ENCODE data around the gene ABO. TPM values are rescaled to one million over a fixed set of nuclear protein-coding genes. Genes with fewer than 3 reads are reported as not detected.

The ABO gene
- total RNA-seq, 1 experiment from 2014 or later = 0.15 TPM

DNA sequence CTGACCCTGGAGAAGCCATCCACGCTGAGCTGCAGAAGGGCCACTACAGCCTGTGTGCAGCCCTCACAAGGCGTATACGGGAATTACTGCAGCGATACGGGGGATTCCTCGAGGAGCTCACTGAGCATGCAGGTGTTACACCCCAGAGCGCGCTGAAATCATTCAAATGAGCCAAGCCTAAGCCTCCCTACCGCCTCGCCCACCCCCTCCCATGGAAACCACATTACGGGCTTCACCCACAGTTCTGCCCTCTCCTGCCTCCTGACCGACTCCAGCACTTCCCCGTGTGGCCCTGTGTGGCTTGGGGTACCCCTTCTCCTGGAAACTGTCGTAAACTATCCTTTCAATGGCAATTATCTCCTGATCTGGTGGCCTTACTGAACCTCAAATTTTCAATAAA is 47.7 kb upstream of the ABO start (continued):
- TF ChIP-seq, protein P1, sequence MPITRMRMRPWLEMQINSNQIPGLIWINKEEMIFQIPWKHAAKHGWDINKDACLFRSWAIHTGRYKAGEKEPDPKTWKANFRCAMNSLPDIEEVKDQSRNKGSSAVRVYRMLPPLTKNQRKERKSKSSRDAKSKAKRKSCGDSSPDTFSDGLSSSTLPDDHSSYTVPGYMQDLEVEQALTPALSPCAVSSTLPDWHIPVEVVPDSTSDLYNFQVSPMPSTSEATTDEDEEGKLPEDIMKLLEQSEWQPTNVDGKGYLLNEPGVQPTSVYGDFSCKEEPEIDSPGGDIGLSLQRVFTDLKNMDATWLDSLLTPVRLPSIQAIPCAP (CRISPR knock-in tag; IDR thresholded peaks at IDR 0.05) = no peak
- TF ChIP-seq KAT7 (CRISPR knock-in tag; IDR thresholded peaks at IDR 0.05; ENCODE audit: borderline replicate concordance) = no peak

DNA sequence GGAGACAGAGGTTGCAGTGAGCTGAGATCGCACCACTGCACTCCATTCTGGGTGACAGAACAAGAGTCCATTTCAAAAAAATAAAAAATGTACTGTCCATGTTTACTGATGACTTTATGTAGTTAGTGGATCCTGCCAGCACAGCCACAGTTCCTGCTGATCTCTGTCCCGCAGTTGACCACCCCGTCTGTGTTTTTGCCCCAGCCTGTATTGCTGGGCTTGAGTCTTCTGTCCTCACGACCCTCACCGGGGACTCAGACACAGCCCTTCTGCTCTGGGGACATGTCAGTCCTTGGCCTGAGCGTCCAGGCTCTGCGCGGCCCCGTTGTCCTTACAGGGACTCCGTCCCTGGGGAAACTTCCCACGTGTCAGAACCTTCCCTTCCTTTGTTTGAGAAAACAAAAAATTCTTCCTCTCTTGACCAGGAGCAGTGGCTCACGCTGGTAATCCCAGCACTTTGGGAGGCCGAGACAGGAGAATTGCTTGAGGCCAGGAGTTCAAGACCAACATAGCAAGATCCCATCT is 46.5 kb upstream of the ABO start:
- no peak for TF ChIP-seq ZNF425 (CRISPR knock-in tag; conservative IDR thresholded peaks at IDR 0.05)
- TF ChIP-seq STAT6 (CRISPR knock-in tag; conservative IDR thresholded peaks at IDR 0.05; ENCODE audit: low read depth) = no peak
- no peak for TF ChIP-seq NR2C2 (CRISPR knock-in tag; IDR thresholded peaks at IDR 0.05)
- TF ChIP-seq NR3C1 (CRISPR knock-in tag; conservative IDR thresholded peaks at IDR 0.05; ENCODE audit: low read depth) = no peak
- TF ChIP-seq, protein P2, sequence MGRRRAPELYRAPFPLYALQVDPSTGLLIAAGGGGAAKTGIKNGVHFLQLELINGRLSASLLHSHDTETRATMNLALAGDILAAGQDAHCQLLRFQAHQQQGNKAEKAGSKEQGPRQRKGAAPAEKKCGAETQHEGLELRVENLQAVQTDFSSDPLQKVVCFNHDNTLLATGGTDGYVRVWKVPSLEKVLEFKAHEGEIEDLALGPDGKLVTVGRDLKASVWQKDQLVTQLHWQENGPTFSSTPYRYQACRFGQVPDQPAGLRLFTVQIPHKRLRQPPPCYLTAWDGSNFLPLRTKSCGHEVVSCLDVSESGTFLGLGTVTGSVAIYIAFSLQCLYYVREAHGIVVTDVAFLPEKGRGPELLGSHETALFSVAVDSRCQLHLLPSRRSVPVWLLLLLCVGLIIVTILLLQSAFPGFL (CRISPR knock-in tag; IDR thresholded peaks at IDR 0.05; ENCODE audit: borderline replicate concordance) = no peak
- TF ChIP-seq FOXK1 (CRISPR knock-in tag; IDR thresholded peaks at IDR 0.05) = no peak
- TF ChIP-seq FOXP1 (CRISPR knock-in tag; IDR thresholded peaks at IDR 0.05; ENCODE audit: borderline replicate concordance) = no peak
- TF ChIP-seq, protein P3, sequence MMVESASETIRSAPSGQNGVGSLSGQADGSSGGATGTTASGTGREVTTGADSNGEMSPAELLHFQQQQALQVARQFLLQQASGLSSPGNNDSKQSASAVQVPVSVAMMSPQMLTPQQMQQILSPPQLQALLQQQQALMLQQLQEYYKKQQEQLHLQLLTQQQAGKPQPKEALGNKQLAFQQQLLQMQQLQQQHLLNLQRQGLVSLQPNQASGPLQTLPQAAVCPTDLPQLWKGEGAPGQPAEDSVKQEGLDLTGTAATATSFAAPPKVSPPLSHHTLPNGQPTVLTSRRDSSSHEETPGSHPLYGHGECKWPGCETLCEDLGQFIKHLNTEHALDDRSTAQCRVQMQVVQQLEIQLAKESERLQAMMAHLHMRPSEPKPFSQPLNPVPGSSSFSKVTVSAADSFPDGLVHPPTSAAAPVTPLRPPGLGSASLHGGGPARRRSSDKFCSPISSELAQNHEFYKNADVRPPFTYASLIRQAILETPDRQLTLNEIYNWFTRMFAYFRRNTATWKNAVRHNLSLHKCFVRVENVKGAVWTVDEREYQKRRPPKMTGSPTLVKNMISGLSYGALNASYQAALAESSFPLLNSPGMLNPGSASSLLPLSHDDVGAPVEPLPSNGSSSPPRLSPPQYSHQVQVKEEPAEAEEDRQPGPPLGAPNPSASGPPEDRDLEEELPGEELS (CRISPR knock-in tag; IDR thresholded peaks at IDR 0.05) = no peak
- no peak for TF ChIP-seq TEAD1 (CRISPR knock-in tag; IDR thresholded peaks at IDR 0.05)
- no peak for TF ChIP-seq ARID4B (CRISPR knock-in tag; IDR thresholded peaks at IDR 0.05; ENCODE audit: borderline replicate concordance)
- TF ChIP-seq, protein P4, sequence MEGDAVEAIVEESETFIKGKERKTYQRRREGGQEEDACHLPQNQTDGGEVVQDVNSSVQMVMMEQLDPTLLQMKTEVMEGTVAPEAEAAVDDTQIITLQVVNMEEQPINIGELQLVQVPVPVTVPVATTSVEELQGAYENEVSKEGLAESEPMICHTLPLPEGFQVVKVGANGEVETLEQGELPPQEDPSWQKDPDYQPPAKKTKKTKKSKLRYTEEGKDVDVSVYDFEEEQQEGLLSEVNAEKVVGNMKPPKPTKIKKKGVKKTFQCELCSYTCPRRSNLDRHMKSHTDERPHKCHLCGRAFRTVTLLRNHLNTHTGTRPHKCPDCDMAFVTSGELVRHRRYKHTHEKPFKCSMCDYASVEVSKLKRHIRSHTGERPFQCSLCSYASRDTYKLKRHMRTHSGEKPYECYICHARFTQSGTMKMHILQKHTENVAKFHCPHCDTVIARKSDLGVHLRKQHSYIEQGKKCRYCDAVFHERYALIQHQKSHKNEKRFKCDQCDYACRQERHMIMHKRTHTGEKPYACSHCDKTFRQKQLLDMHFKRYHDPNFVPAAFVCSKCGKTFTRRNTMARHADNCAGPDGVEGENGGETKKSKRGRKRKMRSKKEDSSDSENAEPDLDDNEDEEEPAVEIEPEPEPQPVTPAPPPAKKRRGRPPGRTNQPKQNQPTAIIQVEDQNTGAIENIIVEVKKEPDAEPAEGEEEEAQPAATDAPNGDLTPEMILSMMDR (IDR thresholded peaks at IDR 0.05) = no peak
- no peak overlapping the region for H3K4me3 Mint-ChIP-seq
- DNase-seq (ENCODE audit: low spot score) (no peak), ATAC-seq (no peak)
- H3K36me3 Mint-ChIP-seq = peaks cover 12% of the 10 kb centered on the region; the same call in 1 of the 2 replicates
- ChIA-PET CTCF (interaction anchor here (0.7 to 2.2 kb wide), 4 partner anchors 21 to 135 kb away, joined by 3 to 46 read pairs (median 6); no protein-coding TSS in a partner anchor), POLR2A (no interaction called here)
- peaks cover 17% of the 10 kb centered on the region for H3K27me3 Mint-ChIP-seq (ENCODE audit: low read depth)
- no peak overlapping the region for H3K27ac Mint-ChIP-seq
- no peaks in the 10 kb centered on the region for H3K4me1 Mint-ChIP-seq
- H3K9me3 Mint-ChIP-seq = peaks cover 26% of the 10 kb centered on the region

Data from WTC11 (cell line).